ENCODE results near the gene PWWP2A. TPM values are rescaled to one million over a fixed set of nuclear protein-coding genes. Genes with fewer than 3 reads are reported as not detected.

PWWP2A gene
- total and polyA plus RNA-seq, 2 of the 8 experiments (the other 6 are each of a cell fraction or from before 2014, with no cell fraction given) = 18.5 to 63.0 TPM

DNA sequence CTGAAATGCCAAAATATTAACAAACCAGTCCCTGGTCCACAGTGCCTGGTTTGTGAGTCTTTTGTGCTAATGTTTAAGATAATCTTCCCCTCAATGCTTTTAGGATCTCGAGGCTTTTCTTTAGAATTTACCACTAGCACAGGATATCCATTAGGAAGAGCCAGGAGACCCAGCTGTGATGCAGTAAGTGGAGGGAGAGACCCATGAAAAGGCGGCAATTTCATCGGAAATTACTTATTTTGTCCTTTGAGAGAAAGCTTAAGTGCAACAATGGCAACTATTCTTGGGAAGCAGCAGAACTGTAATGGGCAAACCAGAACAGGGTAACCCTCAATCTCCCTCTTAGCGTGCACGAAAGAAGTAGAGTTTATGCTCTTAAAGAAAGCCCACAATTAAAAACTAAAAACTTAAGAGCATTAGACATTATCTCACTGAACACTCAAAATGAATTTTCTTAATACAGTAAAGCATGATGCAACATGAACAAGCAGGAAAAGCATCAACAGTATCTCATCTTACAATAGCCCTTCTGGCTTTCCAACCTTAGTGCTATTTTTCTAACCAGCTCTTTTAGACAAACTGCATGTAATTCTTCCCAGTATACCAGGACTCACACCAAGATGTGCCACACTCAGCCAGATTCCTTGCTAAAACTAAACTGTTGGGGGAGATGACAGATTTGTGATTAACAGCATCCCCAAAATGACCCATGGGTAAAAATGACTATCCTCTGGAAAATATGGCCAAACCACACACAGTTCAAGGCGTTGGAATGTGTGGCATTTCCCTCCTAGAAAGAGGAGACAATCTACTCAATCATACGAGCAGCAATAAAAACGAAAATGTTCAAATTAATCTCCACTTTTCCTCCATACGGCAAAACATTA lies 36.4 kb downstream of the PWWP2A start:
- Histone ChIP-seq H3K36me3 (ENCODE audit: control insufficient read depth in 2 of 4, insufficient read depth in 4 of 4, low read length in 3 of 4) (peaks cover 0 to 10% (median 7%) of the 10 kb centered on the region in 4 experiments; a peak in 4 of 8 replicates), H3K4ac (replicated peaks; ENCODE audit: insufficient read length, low read depth, low read length) (no peak overlapping the region), H3K4me2 (ENCODE audit: insufficient read depth in 1 of 2, low read depth in 2 of 2, low read length in 2 of 2) (no peak overlapping the region), H2BK20ac (ENCODE audit: low read length) (no peak overlapping the region), H3K56ac (replicated peaks; ENCODE audit: insufficient read length, low read depth, low read length) (no peak overlapping the region), H4K8ac (ENCODE audit: extremely low read depth, insufficient read depth, low read length) (no peak overlapping the region), H3K4me3 (ENCODE audit: extremely low read depth in 1 of 4, insufficient read depth in 2 of 4, low read depth in 3 of 4, low read length in 4 of 4) (no peak overlapping the region), H3K9me3 (ENCODE audit: insufficient read depth in 2 of 2, low read depth in 1 of 2, low read length in 1 of 2) (no peaks in the 10 kb centered on the region), H2AFZ (ENCODE audit: low read length) (no peak overlapping the region), H3K4me1 (replicated peaks in 1 of 4; ENCODE audit: control insufficient read depth in 3 of 4, insufficient read depth in 4 of 4, low read length in 3 of 4) (peaks cover 0 to 10% (median 0%) of the 10 kb centered on the region in 4 experiments; a peak in 2 of 7 replicates), H2AK5ac (ENCODE audit: low read depth, low read length) (no peak overlapping the region), H2BK12ac (ENCODE audit: low read depth, low read length) (no peak overlapping the region), H4K5ac (ENCODE audit: insufficient read length, low read depth, low read length) (no peak overlapping the region), H3K79me1 (ENCODE audit: low read depth, low read length) (no peaks in the 10 kb centered on the region; the same call in 1 of the 2 replicates), H4K20me1 (replicated peaks in 1 of 2; ENCODE audit: control insufficient read depth in 1 of 2, insufficient read depth in 2 of 2, low read length in 2 of 2) (no peaks in the 10 kb centered on the region), H3K18ac (ENCODE audit: extremely low read depth, low read length) (no peak overlapping the region), H3K23me2 (ENCODE audit: low read depth, low read length) (no peaks in the 10 kb centered on the region), H4K91ac (replicated peaks; ENCODE audit: insufficient read length, low read length) (no peak overlapping the region), H3K9ac (replicated peaks in 1 of 4; ENCODE audit: extremely low read depth in 1 of 4, low read depth in 3 of 4, low read length in 3 of 4) (no peak overlapping the region; a peak in 1 of 7 replicates), H2BK15ac (ENCODE audit: low read length) (no peak overlapping the region), H3K27me3 (replicated peaks in 1 of 4; ENCODE audit: control insufficient read depth in 3 of 4, extremely low read depth in 1 of 4, insufficient read depth in 3 of 4, low read length in 3 of 4) (no peaks in the 10 kb centered on the region), H2BK5ac (ENCODE audit: low read depth, low read length) (0 out of 2 replicates have a peak overlapping the region, but pooled peaks have one; percentile 37), H3K79me2 (ENCODE audit: control insufficient read depth in 1 of 2, insufficient read depth in 2 of 2, low read length in 2 of 2) (no peaks in the 10 kb centered on the region; a peak in 1 of 4 replicates), H2BK120ac (replicated peaks; ENCODE audit: low read depth, low read length) (no peak overlapping the region), H3K14ac (ENCODE audit: insufficient read length) (no peak overlapping the region), H3K23ac (ENCODE audit: insufficient read length) (no peak overlapping the region), H3K27ac (ENCODE audit: low read depth, low read length) (0 out of 2 replicates have a peak overlapping the region, but pooled peaks have one; percentile 11)
- ChIA-PET POLR2A (ENCODE audit: partially characterized antibody) (interaction anchor here (0.5 to 4.5 kb wide), 5 partner anchors 15 to 204 kb away, joined by 3 to 16 read pairs (median 3); no protein-coding TSS in a partner anchor), CTCF (ENCODE audit: partially characterized antibody) (interaction anchor here (0.8 to 3.6 kb wide), 5 partner anchors 57 to 308 kb away, joined by 3 to 38 read pairs (median 3); no protein-coding TSS in a partner anchor)
- DNase-seq (ENCODE audit: low read depth in 1 of 2, low spot score in 2 of 2) (no peak), FAIRE-seq (no peak)
- TF ChIP-seq CTBP2 (IDR thresholded peaks at IDR 0.05; ENCODE audit: borderline replicate concordance, insufficient read depth, insufficient read length, low read length) = no peak
- 0 out of 2 replicates have a peak, but pooled peaks have one; percentile 23 for TF ChIP-seq TEAD4 (IDR thresholded peaks at IDR 0.05; ENCODE audit: low read depth, low read length)
- TF ChIP-seq SIN3A (conservative IDR thresholded peaks at IDR 0.05 in 1 of 2, IDR thresholded peaks at IDR 0.05 in 1 of 2; ENCODE audit: low read depth in 1 of 2, low read length in 2 of 2) = no peak
- no peak for TF ChIP-seq RNF2 (IDR thresholded peaks at IDR 0.05; ENCODE audit: borderline replicate concordance, low read depth, low read length, missing control alignments, poor library complexity, severe bottlenecking)
- WGBS, 2 experiments (ENCODE audit: extremely low coverage in 1 of 2, insufficient coverage in 1 of 2, insufficient read length in 1 of 2, insufficient replicate concordance in 2 of 2, low coverage in 1 of 2, low lambda C conversion rate in 2 of 2, missing lambda C conversion rate in 1 of 2) = 81% methylated on average over 9 of the region's 9 CpGs; no CpG with 5 or more reads in 1 of the 2 experiments
